Mesenchymal stem cell (in vitro differentiated cells and primary cell): ENCODE results near the gene CCDC141. TPM values are rescaled to one million over a fixed set of nuclear protein-coding genes. Genes with fewer than 3 reads are reported as not detected.

Source experiments
- DNase-seq: peaks from one replicate; pipeline ENCODE4 v3.0.0-alpha.2; 2013
- H2AFZ ChIP-seq: one replicate; pipeline ENCODE4 v1.6.1; 2013; ENCODE audit warnings: low read depth, mild to moderate bottlenecking, control low read depth, inconsistent platforms, low read length, moderate library complexity
- H2AK5ac ChIP-seq: 2 replicates; pipeline ENCODE4 v1.6.1; 2013; ENCODE audit warnings: low read length, moderate library complexity, mild to moderate bottlenecking, inconsistent platforms; ENCODE audit not compliant: severe bottlenecking
- H2BK120ac ChIP-seq: one replicate; pipeline ENCODE4 v1.6.1; 2013; ENCODE audit warnings: low read depth, mild to moderate bottlenecking, inconsistent platforms, low read length, moderate library complexity
- H2BK12ac ChIP-seq, 2 experiments: one replicate each; pipeline ENCODE4 v1.6.1; 2013; ENCODE audit warnings: inconsistent platforms in 2 of 2, low read length in 2 of 2, mild to moderate bottlenecking in 2 of 2, moderate library complexity in 2 of 2, control low read depth in 1 of 2
- H2BK15ac ChIP-seq: one replicate; pipeline ENCODE4 v1.6.1; 2013; ENCODE audit warnings: mild to moderate bottlenecking, low read depth, inconsistent platforms; ENCODE audit not compliant: poor library complexity, severe bottlenecking
- H2BK5ac ChIP-seq: 2 replicates; pipeline ENCODE4 v1.6.1; 2013; ENCODE audit warnings: low read depth, mild to moderate bottlenecking, low read length, control low read depth, inconsistent platforms; ENCODE audit not compliant: poor library complexity, severe bottlenecking
- H3K14ac ChIP-seq, 2 experiments: one replicate each; pipeline ENCODE4 v1.6.1; 2013; ENCODE audit warnings: inconsistent platforms in 2 of 2, low read length in 2 of 2, control low read depth in 1 of 2, mild to moderate bottlenecking in 1 of 2, moderate library complexity in 1 of 2
- H3K18ac ChIP-seq, 2 experiments: one replicate each; pipeline ENCODE4 v1.6.1; 2013; ENCODE audit warnings: inconsistent platforms in 2 of 2, low read length in 2 of 2, control low read depth in 1 of 2, low read depth in 1 of 2, mild to moderate bottlenecking in 1 of 2
- H3K23ac ChIP-seq, 2 experiments: one replicate each; pipeline ENCODE4 v1.6.1; 2013; ENCODE audit warnings: inconsistent platforms in 2 of 2, low read length in 2 of 2, mild to moderate bottlenecking in 2 of 2, moderate library complexity in 2 of 2, control low read depth in 1 of 2
- H3K27ac ChIP-seq: 2 replicates; pipeline ENCODE4 v1.5.1; 2013; ENCODE audit warnings: mild to moderate bottlenecking, moderate library complexity, low read length, control low read depth, inconsistent platforms; ENCODE audit not compliant: poor library complexity, severe bottlenecking
- H3K27me3 ChIP-seq, 2 experiments: 2 replicates each; pipeline versions ENCODE4 v1.6.1 to v1.7.0; 2013; ENCODE audit warnings: low read length in 2 of 2, mild to moderate bottlenecking in 2 of 2, moderate library complexity in 2 of 2, control low read depth in 1 of 2, inconsistent platforms in 1 of 2; ENCODE audit not compliant: control insufficient read depth in 1 of 2, insufficient read depth in 1 of 2
- H3K36me3 ChIP-seq, 2 experiments: 2 replicates each; pipeline versions ENCODE4 v1.6.1 to v1.7.0; 2013; ENCODE audit warnings: low read length in 2 of 2, control low read depth in 1 of 2, inconsistent platforms in 1 of 2, low read depth in 1 of 2, mild to moderate bottlenecking in 1 of 2; ENCODE audit not compliant: insufficient read depth in 2 of 2, control insufficient read depth in 1 of 2
- H3K4ac ChIP-seq, 2 experiments: one replicate each; pipeline ENCODE4 v1.6.1; 2013; ENCODE audit warnings: inconsistent platforms in 2 of 2, low read length in 2 of 2, mild to moderate bottlenecking in 2 of 2, moderate library complexity in 2 of 2, control low read depth in 1 of 2, low read depth in 1 of 2
- H3K4me1 ChIP-seq: 2 replicates; pipeline ENCODE4 v1.6.1; 2013; ENCODE audit warnings: low read depth, low read length, control low read depth; ENCODE audit not compliant: control insufficient read depth, insufficient read depth
- H3K4me2 ChIP-seq: 2 replicates; pipeline ENCODE4 v1.6.1; 2013; ENCODE audit warnings: low read length, mild to moderate bottlenecking, inconsistent platforms; ENCODE audit not compliant: poor library complexity, severe bottlenecking
- H3K4me3 ChIP-seq, 2 experiments: 2 replicates each; pipeline versions ENCODE4 v1.5.1 to v1.7.0; 2013; ENCODE audit warnings: low read length in 2 of 2, mild to moderate bottlenecking in 2 of 2, control low read depth in 1 of 2, low read depth in 1 of 2; ENCODE audit not compliant: insufficient read depth in 1 of 2
- H3K79me1 ChIP-seq: replicated peaks from 2 replicates; pipeline ENCODE4 v1.6.1; 2013; ENCODE audit warnings: mild to moderate bottlenecking, control low read depth, low read length, inconsistent platforms; ENCODE audit not compliant: poor library complexity, severe bottlenecking
- H3K9ac ChIP-seq: 2 replicates; pipeline ENCODE4 v1.7.0; 2013; ENCODE audit warnings: mild to moderate bottlenecking, low read length, moderate library complexity
- H3K9me3 ChIP-seq: 2 replicates; pipeline ENCODE4 v1.7.0; 2013; ENCODE audit warnings: mild to moderate bottlenecking, low read length; ENCODE audit not compliant: control insufficient read depth
- H4K8ac ChIP-seq: one replicate; pipeline ENCODE4 v1.6.1; 2013; ENCODE audit warnings: inconsistent platforms, mild to moderate bottlenecking, low read length, moderate library complexity
- H4K91ac ChIP-seq: one replicate; pipeline ENCODE4 v1.6.1; 2013; ENCODE audit warnings: mild to moderate bottlenecking, low read length, inconsistent platforms
- WGBS: methylation state at CpG from one replicate; pipeline ENCODE4 v1.1.7; 2013; ENCODE audit warnings: mixed read lengths; 5-methylcytosine and 5-hydroxymethylcytosine counted together
- polyA plus RNA-seq, 2 experiments: library from polyadenylated mRNA; stranded (reverse); fragments of 200-250 nt; gene quantifications; one replicate each; pipeline ENCODE4 v1.2.3, GENCODE V29; 2013

The CCDC141 gene
- 0.43 TPM for polyA plus RNA-seq (2013, experiment 1 of 2)
- 0.41 TPM for polyA plus RNA-seq (2013, experiment 2 of 2)

GRCh38 chr2:179049546-179050311 is at the start of gene CCDC141:
TSS of gene CCDC141 (minus strand) at chr2:179050137. CDS start at chr2:179049941, 196 bp downstream.
- Histone ChIP-seq H2BK5ac (no peak within 1 kb of the TSS), H3K4me2 (no peak within 1 kb of the TSS), H3K4ac (no peak within 1 kb of the TSS), H4K8ac (peak within 1 kb of the TSS; percentile 61), H3K79me1 (no peaks in the 10 kb centered on the region), H3K14ac (no peak within 1 kb of the TSS), H2BK12ac (no peak within 1 kb of the TSS), H3K9ac (no peak within 1 kb of the TSS), H2BK120ac (no peak within 1 kb of the TSS), H2AFZ (no peak within 1 kb of the TSS), H4K91ac (no peak within 1 kb of the TSS), H3K9me3 (no peaks in the 10 kb centered on the region), H2BK15ac (no peak within 1 kb of the TSS), H3K23ac (no peak within 1 kb of the TSS), H3K4me3 (no peak within 1 kb of the TSS), H3K36me3 (no peaks in the 10 kb centered on the region), H3K18ac (peak within 1 kb of the TSS in 1 of 2 experiments; percentile 52), H3K27me3 (no peaks in the 10 kb centered on the region), H2AK5ac (no peak within 1 kb of the TSS), H3K4me1 (peaks cover 4% of the 10 kb centered on the region), H3K27ac (no peak within 1 kb of the TSS)
- 28% methylated on average over 11 of the region's 12 CpGs for WGBS
- DNase-seq: peak; percentile 59

GRCh38 chr2:179098080-179098689 is 48.2 kb upstream of the CCDC141 start:
- no peak overlapping the region for H4K91ac ChIP-seq
- no peak overlapping the region for H2BK15ac ChIP-seq
- H3K79me1 ChIP-seq: no peaks in the 10 kb centered on the region
- H3K23ac ChIP-seq: no peak overlapping the region
- no peak overlapping the region for H4K8ac ChIP-seq
- no peak overlapping the region for H2BK5ac ChIP-seq
- no peak overlapping the region for H3K4ac ChIP-seq
- WGBS: 80% methylated on average over 2 of the region's 4 CpGs
- H3K18ac ChIP-seq: no peak overlapping the region
- no peak overlapping the region for H3K14ac ChIP-seq
- H2BK12ac ChIP-seq: no peak overlapping the region
- H3K4me3 ChIP-seq: no peak overlapping the region
- no peak overlapping the region for H2AK5ac ChIP-seq
- no peak overlapping the region for H2AFZ ChIP-seq
- H3K9me3 ChIP-seq: no peaks in the 10 kb centered on the region
- DNase-seq: no peak
- H3K27me3 ChIP-seq: no peaks in the 10 kb centered on the region
- H3K4me1 ChIP-seq: no peaks in the 10 kb centered on the region
- H3K27ac ChIP-seq: no peak overlapping the region
- H3K36me3 ChIP-seq: peaks cover 0 to 16% of the 10 kb centered on the region in 2 experiments
- no peak overlapping the region for H2BK120ac ChIP-seq
- H3K9ac ChIP-seq: no peak overlapping the region
- H3K4me2 ChIP-seq: no peak overlapping the region

GRCh38 chr2:179097131-179097530 is 47.2 kb upstream of the CCDC141 start:
- no peak overlapping the region for H3K4me2 ChIP-seq
- no peak overlapping the region for H3K9ac ChIP-seq
- no peak overlapping the region for H3K27ac ChIP-seq
- H3K36me3 ChIP-seq: peaks cover 0 to 6% of the 10 kb centered on the region in 2 experiments
- no peak overlapping the region for H3K18ac ChIP-seq
- H4K8ac ChIP-seq: no peak overlapping the region
- WGBS: 89% methylated on average over 1 of the region's 1 CpG
- peak overlapping the region in 1 of 2 experiments; percentile 40 for H3K23ac ChIP-seq
- H3K27me3 ChIP-seq: no peaks in the 10 kb centered on the region
- H2AK5ac ChIP-seq: no peak overlapping the region
- no peaks in the 10 kb centered on the region for H3K4me1 ChIP-seq
- no peaks in the 10 kb centered on the region for H3K79me1 ChIP-seq
- H3K9me3 ChIP-seq: no peaks in the 10 kb centered on the region
- H4K91ac ChIP-seq: no peak overlapping the region
- H2BK5ac ChIP-seq: no peak overlapping the region
- no peak overlapping the region for H2BK15ac ChIP-seq
- H3K4ac ChIP-seq: no peak overlapping the region
- no peak overlapping the region for H2BK120ac ChIP-seq
- H3K14ac ChIP-seq: no peak overlapping the region
- H2AFZ ChIP-seq: no peak overlapping the region
- H3K4me3 ChIP-seq: no peak overlapping the region
- H2BK12ac ChIP-seq: no peak overlapping the region
- DNase-seq: no peak

- H4K91ac ChIP-seq: no peak overlapping the region
- no peak overlapping the region for H3K4me2 ChIP-seq
- H3K18ac ChIP-seq: no peak overlapping the region
- H3K9me3 ChIP-seq: no peaks in the 10 kb centered on the region
- H3K36me3 ChIP-seq: no peaks in the 10 kb centered on the region
- no peaks in the 10 kb centered on the region for H3K79me1 ChIP-seq
- H2BK15ac ChIP-seq: no peak overlapping the region
- no peak overlapping the region for H3K4ac ChIP-seq
- no peak overlapping the region for H2BK12ac ChIP-seq
- no peak overlapping the region for H4K8ac ChIP-seq
- no peak overlapping the region for H2BK5ac ChIP-seq
- no peak overlapping the region for H2AFZ ChIP-seq
- H3K4me1 ChIP-seq: no peaks in the 10 kb centered on the region
- H2AK5ac ChIP-seq: no peak overlapping the region
- H3K27ac ChIP-seq: no peak overlapping the region
- WGBS: 94% methylated on average over 3 of the region's 3 CpGs
- no peak overlapping the region for H3K9ac ChIP-seq
- H3K4me3 ChIP-seq: no peak overlapping the region
- no peak overlapping the region for H3K23ac ChIP-seq
- no peaks in the 10 kb centered on the region for H3K27me3 ChIP-seq
- no peak for DNase-seq
- no peak overlapping the region for H2BK120ac ChIP-seq
- H3K14ac ChIP-seq: no peak overlapping the region
Measured at GRCh38 chr2:179096090-179096489, 46.2 kb upstream of the CCDC141 start.
